CD8-positive, alpha-beta memory T cell (primary cell): ENCODE results near the gene MACROH2A2. TPM values are rescaled to one million over a fixed set of nuclear protein-coding genes. Genes with fewer than 3 reads are reported as not detected.
A peak's percentile ranks its signal among the peaks of the same experiment; 100 is the strongest.

Experiments
- CTCF ChIA-PET: fragments of 350-600 bp; sonication (Branson Sonifier 250); formaldehyde crosslinking; loops from one replicate; lab custom pipeline; 2021; ENCODE audit warnings: antibody characterized with exemption; lab: Charles Lee
- POLR2A ChIA-PET: fragments of 350-600 bp; sonication (Branson Sonifier 250); formaldehyde crosslinking; loops from one replicate; lab custom pipeline; 2021; ENCODE audit warnings: antibody characterized with exemption; lab: Charles Lee
- DNase-seq, 5 donors: peaks; one replicate each; pipeline versions ENCODE4 v3.0.0 to v3.0.0-alpha.2; 2020 to 2022; ENCODE audit warnings: mixed read lengths in 1 of 5
- H3K27ac ChIP-seq: one replicate; pipeline ENCODE4 v1.7.0; 2013; ENCODE audit warnings: low read depth, mild to moderate bottlenecking, low read length, moderate library complexity
- H3K27me3 ChIP-seq: 2 replicates; pipeline ENCODE4 v1.7.0; 2013; ENCODE audit warnings: low read length, mild to moderate bottlenecking; ENCODE audit not compliant: insufficient read depth, poor library complexity, severe bottlenecking
- H3K36me3 ChIP-seq: 2 replicates; pipeline ENCODE4 v1.7.0; 2013; ENCODE audit warnings: mild to moderate bottlenecking, low read length, moderate library complexity; ENCODE audit not compliant: insufficient read depth
- H3K4me1 ChIP-seq: 2 replicates; pipeline ENCODE4 v1.7.0; 2013; ENCODE audit warnings: mild to moderate bottlenecking, low read length, moderate library complexity; ENCODE audit not compliant: insufficient read depth
- H3K4me3 ChIP-seq: 2 replicates; pipeline ENCODE4 v1.7.0; 2013; ENCODE audit warnings: mild to moderate bottlenecking, low read length
- H3K9me3 ChIP-seq: 2 replicates; pipeline ENCODE4 v1.7.0; 2013; ENCODE audit warnings: mild to moderate bottlenecking, low read length
- H3K27ac Mint-ChIP-seq, 8 donors: one replicate each; pipeline ENCODE4 v1.8.0; 2020 to 2021; ENCODE audit warnings: mixed read lengths in 8 of 8, mild to moderate bottlenecking in 6 of 8, inconsistent platforms in 3 of 8, moderate library complexity in 3 of 8
- H3K27me3 Mint-ChIP-seq, 2 donors: one replicate each; pipeline ENCODE4 v1.8.0; 2020 to 2021; ENCODE audit warnings: mixed read lengths in 2 of 2, mild to moderate bottlenecking in 1 of 2, moderate library complexity in 1 of 2
- H3K36me3 Mint-ChIP-seq, 3 donors: one replicate each; pipeline ENCODE4 v1.8.0; 2020 to 2021; ENCODE audit warnings: mixed read lengths in 3 of 3, inconsistent platforms in 1 of 3, mild to moderate bottlenecking in 1 of 3
- H3K4me1 Mint-ChIP-seq, 3 donors: one replicate each; pipeline ENCODE4 v1.8.0; 2020 to 2021; ENCODE audit warnings: mixed read lengths in 3 of 3, inconsistent platforms in 1 of 3, mild to moderate bottlenecking in 1 of 3
- H3K4me3 Mint-ChIP-seq, 7 donors: one replicate each; pipeline ENCODE4 v1.8.0; 2020 to 2021; ENCODE audit warnings: mixed read lengths in 7 of 7, mild to moderate bottlenecking in 6 of 7, moderate library complexity in 4 of 7, inconsistent platforms in 2 of 7
- H3K9me3 Mint-ChIP-seq, 5 donors: one replicate each; pipeline ENCODE4 v1.8.0; 2020 to 2022; ENCODE audit warnings: mixed read lengths in 5 of 5, mild to moderate bottlenecking in 3 of 5, moderate library complexity in 2 of 5, inconsistent platforms in 1 of 5
- polyA plus RNA-seq: library from polyadenylated mRNA; unstranded; fragments of 300-500 nt; fragmentation: Illumina TruSeq; gene quantifications from one replicate; pipeline ENCODE4 v1.2.3, GENCODE V29; 2021
- total RNA-seq, 2 experiments: library from RNA; stranded (reverse); gene quantifications; one replicate each; pipeline ENCODE4 v1.2.3, GENCODE V29; 2021

MACROH2A2 gene
- total and polyA plus RNA-seq, 3 experiments from 2014 or later = 2.9 to 4.3 (median 3.4) TPM

DNA sequence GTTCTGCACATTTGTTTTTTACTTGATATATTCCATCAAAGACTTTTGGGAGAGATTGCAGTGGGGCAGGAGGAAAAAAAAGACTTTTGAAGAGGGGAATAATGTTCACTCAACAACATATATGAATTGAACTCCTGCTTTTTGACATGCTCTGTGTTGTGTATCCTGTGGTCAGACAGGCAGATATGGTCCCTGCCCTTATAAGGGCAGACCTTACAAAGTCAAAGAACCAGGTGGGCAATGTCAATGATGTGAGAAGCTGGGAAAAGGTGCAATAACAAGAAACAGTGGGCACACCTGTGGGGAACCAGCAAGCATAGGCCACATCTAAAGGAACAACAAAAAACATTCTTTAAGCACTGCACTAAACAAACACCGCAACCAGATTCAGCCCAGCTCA is 71.8 kb downstream of the MACROH2A2 start:
- Mint-ChIP-seq H3K27me3 (no peaks in the 10 kb centered on the region), H3K9me3 (no peaks in the 10 kb centered on the region), H3K27ac (no peak overlapping the region), H3K4me3 (no peak overlapping the region), H3K36me3 (peaks cover 3 to 21% (median 7%) of the 10 kb centered on the region in 3 donors), H3K4me1 (no peaks in the 10 kb centered on the region)
- Histone ChIP-seq H3K27ac (no peak overlapping the region), H3K36me3 (no peaks in the 10 kb centered on the region), H3K4me3 (no peak overlapping the region), H3K9me3 (no peaks in the 10 kb centered on the region), H3K4me1 (no peaks in the 10 kb centered on the region), H3K27me3 (no peaks in the 10 kb centered on the region)
- DNase-seq = no peak
- ChIA-PET POLR2A (no interaction called here), CTCF (interaction anchor here (1.4 to 4.2 kb wide), 2 partner anchors 8 to 22 kb away, joined by 5 to 23 read pairs; partner anchors contain the start of gene TYSND1)

DNA sequence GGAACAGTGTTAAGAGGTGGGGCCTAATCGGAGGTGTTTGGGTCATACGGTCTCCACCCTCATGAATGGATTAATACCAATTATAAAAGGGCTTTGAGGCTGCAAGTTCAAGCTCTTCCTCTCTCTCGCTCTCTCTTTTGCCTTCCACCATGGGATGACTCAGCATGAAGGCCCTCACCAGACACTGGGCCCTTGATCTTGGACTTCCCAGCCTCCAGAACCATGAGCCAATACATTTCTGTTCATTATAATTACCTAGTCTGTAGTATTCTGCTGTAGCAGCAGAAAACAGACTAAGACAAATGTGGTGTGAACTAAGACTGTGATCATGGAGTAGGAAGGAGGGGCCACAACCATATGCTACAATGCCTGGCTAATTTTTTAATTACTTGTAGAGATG is 72.3 kb downstream of the MACROH2A2 start:
- no peak overlapping the region for H3K27ac ChIP-seq
- H3K4me1 ChIP-seq = no peaks in the 10 kb centered on the region
- H3K36me3 ChIP-seq = no peaks in the 10 kb centered on the region
- no peak overlapping the region for H3K4me3 ChIP-seq
- H3K9me3 Mint-ChIP-seq = no peaks in the 10 kb centered on the region
- H3K27me3 ChIP-seq = no peaks in the 10 kb centered on the region
- no peaks in the 10 kb centered on the region for H3K4me1 Mint-ChIP-seq
- H3K27me3 Mint-ChIP-seq = no peaks in the 10 kb centered on the region
- ChIA-PET CTCF (interaction anchor here (1.4 to 4.2 kb wide), 2 partner anchors 9 to 21 kb away, joined by 5 to 23 read pairs; partner anchors contain the start of gene TYSND1), POLR2A (no interaction called here)
- H3K36me3 Mint-ChIP-seq = peaks cover 3 to 16% (median 7%) of the 10 kb centered on the region in 3 donors
- H3K9me3 ChIP-seq = no peaks in the 10 kb centered on the region
- no peak for DNase-seq
- no peak overlapping the region for H3K27ac Mint-ChIP-seq
- no peak overlapping the region for H3K4me3 Mint-ChIP-seq

DNA sequence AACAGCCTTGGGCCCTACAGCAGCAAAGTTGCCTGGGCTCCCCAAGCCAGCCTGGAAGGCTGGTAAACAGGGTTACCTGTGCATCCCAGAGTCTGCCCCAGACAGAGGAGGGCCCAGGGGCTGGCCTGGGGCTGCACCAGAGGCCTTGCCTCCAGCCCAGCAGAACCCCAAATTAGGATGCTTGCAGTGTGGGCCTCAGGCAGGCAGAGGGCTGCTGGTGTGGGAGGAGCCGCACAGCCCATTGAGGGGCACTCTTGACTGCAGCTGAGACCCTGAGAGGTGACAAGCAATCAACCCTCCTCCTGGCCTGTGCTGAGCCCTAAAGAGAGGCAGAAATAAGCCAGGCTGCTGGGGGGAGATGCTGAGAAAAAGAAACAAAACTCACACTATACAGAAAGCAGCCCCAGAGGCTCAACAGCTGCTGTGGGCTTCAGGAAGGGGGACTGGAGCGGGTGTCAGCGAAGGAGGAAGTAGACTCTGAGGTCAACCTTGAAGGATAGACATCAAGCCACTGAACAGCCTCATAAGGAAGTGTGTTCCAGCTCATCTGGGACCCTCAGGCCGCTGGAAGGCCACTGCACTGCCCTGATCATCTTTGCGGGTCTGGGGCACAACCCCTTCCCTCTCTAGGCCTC is 73.4 kb downstream of the MACROH2A2 start:
- Histone ChIP-seq H3K4me1 (no peaks in the 10 kb centered on the region), H3K9me3 (no peaks in the 10 kb centered on the region), H3K36me3 (no peaks in the 10 kb centered on the region), H3K27me3 (no peaks in the 10 kb centered on the region), H3K27ac (no peak overlapping the region), H3K4me3 (no peak overlapping the region)
- Mint-ChIP-seq H3K36me3 (peaks cover 0 to 7% (median 6%) of the 10 kb centered on the region in 3 donors), H3K27me3 (no peaks in the 10 kb centered on the region), H3K4me1 (peaks cover 4 to 9% (median 9%) of the 10 kb centered on the region in 3 donors), H3K4me3 (no peak overlapping the region), H3K9me3 (no peaks in the 10 kb centered on the region), H3K27ac (no peak overlapping the region)
- peak in 1 of 5 donors; percentile 30 for DNase-seq
- ChIA-PET CTCF (interaction anchor here (1.3 to 4.2 kb wide), 3 partner anchors 8 to 20 kb away, joined by 3 to 23 read pairs (median 7); partner anchors contain the start of gene TYSND1), POLR2A (no interaction called here)

DNA sequence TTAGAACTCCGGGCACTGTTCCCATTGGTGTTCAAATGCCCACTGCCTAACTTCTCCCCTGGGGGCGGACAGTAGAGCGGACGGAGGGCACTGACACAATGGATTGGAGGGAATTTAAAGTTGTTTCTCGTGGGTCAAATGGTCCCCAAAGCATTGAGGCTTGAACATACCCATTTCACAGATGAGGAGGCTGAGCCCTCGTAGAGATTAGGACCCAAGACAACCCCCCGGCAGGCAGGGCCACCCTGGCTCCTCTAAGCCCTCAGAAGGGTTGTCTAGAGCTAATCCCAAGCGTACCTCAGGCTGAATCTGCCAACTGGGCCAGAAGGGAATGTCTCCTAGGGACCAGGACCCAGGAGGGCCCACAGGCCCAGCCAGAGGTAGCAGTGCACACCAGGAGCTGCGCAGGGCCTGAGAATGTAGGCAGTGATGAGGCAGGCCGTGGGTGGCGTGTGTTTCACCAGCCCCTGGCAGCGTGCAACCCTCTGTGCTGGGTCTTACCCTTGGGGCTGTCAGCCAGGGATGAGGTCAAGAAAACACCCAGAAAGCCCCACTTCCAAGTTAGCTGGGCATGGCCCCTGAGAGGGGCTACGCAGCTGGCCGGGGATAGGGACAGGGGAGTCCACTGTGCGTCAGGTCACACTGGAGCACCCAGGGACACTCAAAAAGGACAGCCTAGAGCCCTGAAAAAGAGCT is 74.2 kb downstream of the MACROH2A2 start:
- Mint-ChIP-seq H3K27me3 (no peaks in the 10 kb centered on the region), H3K9me3 (no peaks in the 10 kb centered on the region), H3K27ac (peak overlapping the region in 2 of 8 donors; percentile 17 to 65), H3K36me3 (peaks cover 0 to 7% (median 4%) of the 10 kb centered on the region in 3 donors), H3K4me1 (peaks cover 5 to 17% (median 14%) of the 10 kb centered on the region in 3 donors), H3K4me3 (no peak overlapping the region)
- DNase-seq = peak in 1 of 5 donors; percentile 28
- peaks cover 4% of the 10 kb centered on the region for H3K4me1 ChIP-seq
- no peaks in the 10 kb centered on the region for H3K27me3 ChIP-seq
- H3K27ac ChIP-seq = no peak overlapping the region
- ChIA-PET POLR2A (no interaction called here), CTCF (interaction anchor here (1.3 to 4.2 kb wide), 3 partner anchors 9 to 19 kb away, joined by 3 to 23 read pairs (median 7); partner anchors contain the start of gene TYSND1)
- H3K9me3 ChIP-seq = no peaks in the 10 kb centered on the region
- H3K4me3 ChIP-seq = no peak overlapping the region
- no peaks in the 10 kb centered on the region for H3K36me3 ChIP-seq

DNA sequence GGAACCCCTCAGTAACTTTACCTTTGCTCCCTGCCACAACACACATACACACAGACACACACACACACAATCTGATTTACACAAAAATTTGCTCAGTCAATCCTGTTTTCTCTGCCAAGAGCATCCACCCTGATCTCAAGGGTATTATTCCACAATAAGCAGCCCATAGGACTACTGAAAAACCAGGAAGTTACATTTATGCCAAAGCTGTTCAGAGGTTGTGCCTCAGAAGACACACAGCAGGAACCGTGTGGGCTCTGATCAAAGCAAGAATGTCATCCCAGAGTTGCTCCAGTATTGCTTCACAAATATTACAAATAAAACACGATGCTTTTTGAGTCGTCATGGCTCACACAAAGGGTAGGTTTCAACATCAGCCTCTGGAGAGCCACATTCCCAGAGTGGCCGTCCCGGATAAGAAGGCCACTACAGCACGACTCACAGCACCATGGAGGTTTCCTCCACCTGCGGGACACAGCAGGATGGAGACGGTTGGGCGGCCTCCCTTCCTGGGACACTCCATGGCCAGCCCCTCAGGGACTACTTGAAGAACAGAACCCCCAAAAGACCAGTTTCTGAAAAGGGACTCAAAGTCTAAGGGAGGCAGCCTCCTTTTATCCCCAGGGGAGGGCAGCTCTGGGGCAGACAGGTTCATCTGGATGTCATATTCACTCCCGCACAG is 78.4 kb downstream of the MACROH2A2 start:
- no peaks in the 10 kb centered on the region for H3K9me3 ChIP-seq
- H3K4me3 ChIP-seq = no peak overlapping the region
- H3K27ac Mint-ChIP-seq = peak overlapping the region in 2 of 8 donors; percentile 17 to 52
- peak overlapping the region in 6 of 7 donors; percentile 32 to 89 (median 60) for H3K4me3 Mint-ChIP-seq
- peaks cover 19 to 36% (median 33%) of the 10 kb centered on the region in 3 donors for H3K4me1 Mint-ChIP-seq
- H3K9me3 Mint-ChIP-seq = no peaks in the 10 kb centered on the region
- H3K36me3 Mint-ChIP-seq = peaks cover 0 to 8% (median 2%) of the 10 kb centered on the region in 3 donors
- H3K4me1 ChIP-seq = peaks cover 11% of the 10 kb centered on the region
- H3K27ac ChIP-seq = no peak overlapping the region
- POLR2A ChIA-PET = no interaction called here
- DNase-seq = no peak
- H3K27me3 ChIP-seq = no peaks in the 10 kb centered on the region
- peaks cover 0 to 1% of the 10 kb centered on the region in 2 donors for H3K27me3 Mint-ChIP-seq
- CTCF ChIA-PET = interaction anchor here (1.1 kb wide), 1 partner anchor 14 kb away, joined by 4 read pairs; no protein-coding TSS in a partner anchor
- H3K36me3 ChIP-seq = no peaks in the 10 kb centered on the region

DNA sequence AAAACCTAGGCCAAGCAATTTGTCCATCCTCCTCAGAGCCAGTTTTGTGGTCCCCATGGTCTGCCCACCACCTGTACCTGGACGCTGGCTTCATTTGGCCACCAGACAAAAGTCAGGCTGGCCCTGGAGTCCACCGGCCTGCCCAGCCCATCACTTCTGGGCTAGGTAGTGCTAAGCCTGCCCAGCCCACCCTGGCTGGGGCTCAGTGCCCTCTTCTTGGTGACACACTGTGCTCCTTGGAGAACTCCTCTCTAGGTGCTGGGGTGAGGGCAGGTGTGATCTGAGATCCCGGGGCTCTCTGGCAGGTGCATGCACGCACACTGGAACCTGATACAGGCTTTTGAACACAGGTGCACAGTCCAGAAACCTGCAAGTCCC is 78.9 kb downstream of the MACROH2A2 start:
- Histone ChIP-seq H3K36me3 (no peaks in the 10 kb centered on the region), H3K4me1 (peaks cover 11% of the 10 kb centered on the region), H3K9me3 (no peaks in the 10 kb centered on the region), H3K27ac (peak overlapping the region; percentile 54), H3K4me3 (peak overlapping the region; percentile 77), H3K27me3 (no peaks in the 10 kb centered on the region)
- no peak for DNase-seq
- H3K27me3 Mint-ChIP-seq = peaks cover 0 to 1% of the 10 kb centered on the region in 2 donors
- H3K4me3 Mint-ChIP-seq = peak overlapping the region; percentile 83 to 96 (median 89)
- peaks cover 19 to 36% (median 33%) of the 10 kb centered on the region in 3 donors for H3K4me1 Mint-ChIP-seq
- ChIA-PET POLR2A (no interaction called here), CTCF (no interaction called here)
- H3K9me3 Mint-ChIP-seq = no peaks in the 10 kb centered on the region
- H3K36me3 Mint-ChIP-seq = peaks cover 0 to 8% (median 2%) of the 10 kb centered on the region in 3 donors
- peak overlapping the region in 7 of 8 donors; percentile 17 to 90 (median 70) for H3K27ac Mint-ChIP-seq

DNA sequence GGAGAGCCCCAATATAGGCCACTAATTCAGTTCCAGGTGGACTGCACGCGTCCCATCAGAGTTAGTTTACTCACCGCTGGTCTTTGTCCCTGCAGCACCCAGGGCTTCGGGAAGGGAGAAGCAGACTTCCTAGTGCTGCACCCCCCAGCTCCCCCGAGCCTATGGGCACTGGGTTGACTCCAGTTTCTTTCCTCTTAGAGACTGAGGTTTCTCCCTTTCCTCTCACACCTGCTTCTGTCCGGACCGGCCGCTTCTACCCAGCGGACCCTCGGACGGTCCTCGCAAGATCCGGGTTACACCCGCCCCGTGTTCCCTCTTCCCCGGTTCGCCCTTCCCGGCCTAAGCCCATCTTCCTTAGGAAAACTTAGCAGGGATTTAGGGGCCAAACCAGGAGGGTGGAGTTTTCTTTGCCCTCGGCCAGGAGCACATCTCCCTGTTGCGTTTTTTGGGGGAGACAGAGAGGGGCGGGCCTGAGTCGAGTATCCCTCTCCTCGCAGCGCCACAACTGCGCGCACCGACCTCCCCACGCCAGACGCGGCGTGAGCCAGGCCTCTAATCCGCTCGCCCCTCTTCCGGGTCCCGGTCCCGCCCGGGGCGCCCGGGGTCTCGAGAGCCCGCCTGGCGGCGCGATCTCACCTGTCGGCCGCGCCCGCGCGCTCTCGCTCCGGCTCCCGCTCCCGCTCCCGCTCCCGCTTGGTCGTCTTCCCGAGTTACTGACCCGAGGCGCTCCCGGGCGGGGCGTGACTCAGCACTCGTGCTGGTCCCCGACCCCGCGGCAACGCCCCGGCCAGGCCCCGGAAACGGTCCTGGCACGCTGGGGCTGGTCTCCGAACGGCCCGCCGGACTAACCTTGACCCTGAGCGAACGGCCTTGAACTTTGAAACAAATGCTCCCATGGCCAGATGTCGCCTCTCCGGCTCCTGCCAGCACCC is 79.7 kb downstream of the MACROH2A2 start, which contains the start of gene AIFM2:
Gene AIFM2 (minus strand): TSS at position 728 of the 932 bp plus-strand sequence. CDS start 8,741 bp downstream, outside the sequence.
- H3K4me3 ChIP-seq = peak within 1 kb of the TSS; percentile 77
- ChIA-PET CTCF (interaction anchor here (1.8 kb wide), 1 partner anchor 10 kb away, joined by 4 read pairs; no protein-coding TSS in a partner anchor), POLR2A (no interaction called here)
- no peaks in the 10 kb centered on the region for H3K36me3 ChIP-seq
- Mint-ChIP-seq H3K4me3 (peak within 1 kb of the TSS; percentile 83 to 96 (median 89)), H3K9me3 (no peaks in the 10 kb centered on the region), H3K4me1 (peaks cover 28 to 43% (median 39%) of the 10 kb centered on the region in 3 donors), H3K27ac (peak within 1 kb of the TSS; percentile 70 to 96 (median 89)), H3K36me3 (peaks cover 0 to 8% (median 2%) of the 10 kb centered on the region in 3 donors), H3K27me3 (peaks cover 0 to 1% of the 10 kb centered on the region in 2 donors)
- H3K27ac ChIP-seq = peak within 1 kb of the TSS; percentile 54
- H3K4me1 ChIP-seq = peaks cover 11% of the 10 kb centered on the region
- DNase-seq = peak; percentile 22 to 73 (median 42)
- H3K9me3 ChIP-seq = no peaks in the 10 kb centered on the region
- H3K27me3 ChIP-seq = no peaks in the 10 kb centered on the region
